Left lobe of liver (tissue), 2 donors: Measurements from ENCODE around the gene TSPAN12. TPM values are rescaled to one million over a fixed set of nuclear protein-coding genes. Genes with fewer than 3 reads are reported as not detected.

ENCODE experiments used
- ATAC-seq: fragments of 200-7000 bp; cut with Tn5 transposase; one replicate; pipeline ENCODE4 v1.9.1; 2020; ENCODE audit warnings: mild to moderate bottlenecking, moderate library complexity
- DNase-seq: peaks from one replicate; pipeline ENCODE4 v3.0.0-alpha.2; 2020; ENCODE audit warnings: low spot score
- total RNA-seq: library from RNA; stranded (reverse); gene quantifications from one replicate; pipeline ENCODE4 v1.2.1, GENCODE V29; 2021
- donor health status: DM: no; HTN: no; CAD: no; lungs with moderate emphysema.
- donor health status: DM: no; HTN: yes; CAD: no.

TSPAN12 gene
- total RNA-seq, 1 donor from 2014 or later: 15.1 TPM

DNA sequence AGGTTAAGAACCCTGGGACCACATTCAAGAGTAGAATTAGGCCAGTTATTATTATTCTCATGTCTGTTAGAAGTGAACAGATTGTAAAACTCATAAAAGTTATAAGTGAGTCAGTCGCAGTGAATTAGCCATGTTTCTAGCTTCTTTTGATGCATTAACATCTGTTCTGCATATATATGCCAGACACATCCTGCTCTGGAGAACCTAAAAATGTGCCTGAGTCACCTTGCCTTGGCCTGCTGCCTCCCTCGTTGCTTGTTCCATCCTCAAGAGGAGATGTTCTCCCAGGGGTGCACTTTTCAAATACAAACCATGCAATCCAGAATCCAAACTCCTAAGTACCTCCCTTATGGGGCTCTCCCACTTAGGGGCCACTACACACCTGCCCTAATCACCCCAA, 14.8 kb downstream of the TSPAN12 start:
- no peak for ATAC-seq
- DNase-seq: no peak

DNA sequence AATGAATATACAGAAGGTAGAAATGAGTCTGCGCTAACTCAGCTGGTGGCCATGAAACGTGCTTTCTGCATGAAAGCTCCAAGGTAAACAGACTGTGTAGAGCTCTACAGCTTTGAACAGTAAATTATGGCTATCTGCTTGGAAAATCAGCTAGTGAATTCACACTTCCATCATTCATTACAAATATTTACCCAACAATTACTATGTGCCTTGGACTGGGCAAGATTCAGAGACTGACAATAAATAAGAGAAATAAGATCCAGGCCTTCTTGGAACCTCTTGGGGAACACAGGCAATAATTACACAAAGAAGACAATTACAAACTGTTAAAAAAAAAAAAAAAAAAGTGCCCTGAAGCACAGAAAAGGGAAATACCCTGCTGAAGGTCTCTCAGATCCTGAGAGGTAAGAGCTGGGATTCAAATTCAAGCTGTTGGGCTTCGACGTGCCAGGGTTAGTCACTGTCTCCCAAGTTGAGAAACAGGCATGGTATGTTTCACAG, 15.8 kb downstream of the TSPAN12 start:
- DNase-seq (no peak), ATAC-seq (peak; percentile 77)

DNA sequence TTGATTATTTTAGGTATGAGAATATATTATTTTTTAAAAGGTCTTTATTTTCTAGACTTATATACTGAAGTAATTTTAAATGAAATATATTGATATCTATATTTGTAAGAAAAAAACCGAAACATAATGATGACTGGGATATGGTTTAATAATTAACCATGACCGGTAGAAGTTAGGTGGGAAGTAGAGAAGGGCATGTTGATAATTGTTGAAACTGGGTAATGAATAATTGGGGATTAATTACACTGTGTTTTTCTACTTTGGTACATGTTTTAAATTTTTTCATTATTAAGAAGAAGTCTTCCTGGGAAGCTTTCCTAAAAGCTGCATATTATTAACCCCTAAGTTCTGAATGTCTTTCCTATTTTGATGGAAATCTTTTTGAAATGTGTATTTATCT, 16.3 kb downstream of the TSPAN12 start:
- DNase-seq (no peak), ATAC-seq (peak; percentile 44)

DNA sequence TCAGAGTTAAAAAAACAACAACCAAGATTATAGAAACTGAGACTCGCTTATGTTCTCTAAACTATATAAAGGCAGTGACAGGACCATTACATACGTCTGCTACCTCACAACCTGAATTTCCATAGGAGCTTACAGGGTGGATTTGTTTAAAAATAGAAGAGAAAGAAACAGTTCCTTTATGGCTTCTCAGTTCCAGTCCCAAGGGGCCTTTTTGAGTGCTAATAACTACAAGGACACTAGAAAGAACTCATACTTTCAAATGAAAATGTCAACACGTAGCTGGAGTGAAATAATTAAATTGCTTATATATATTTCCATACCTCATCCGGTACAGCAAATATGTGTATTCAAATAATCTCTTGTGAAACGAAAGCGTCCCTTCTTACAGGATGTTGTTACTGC, 19.7 kb downstream of the TSPAN12 start:
- DNase-seq (no peak), ATAC-seq (no peak)

- no peak for ATAC-seq
- DNase-seq: no peak
Measured at GRCh38 chr7:120837599-120837998, 20.3 kb downstream of the TSPAN12 start.

DNA sequence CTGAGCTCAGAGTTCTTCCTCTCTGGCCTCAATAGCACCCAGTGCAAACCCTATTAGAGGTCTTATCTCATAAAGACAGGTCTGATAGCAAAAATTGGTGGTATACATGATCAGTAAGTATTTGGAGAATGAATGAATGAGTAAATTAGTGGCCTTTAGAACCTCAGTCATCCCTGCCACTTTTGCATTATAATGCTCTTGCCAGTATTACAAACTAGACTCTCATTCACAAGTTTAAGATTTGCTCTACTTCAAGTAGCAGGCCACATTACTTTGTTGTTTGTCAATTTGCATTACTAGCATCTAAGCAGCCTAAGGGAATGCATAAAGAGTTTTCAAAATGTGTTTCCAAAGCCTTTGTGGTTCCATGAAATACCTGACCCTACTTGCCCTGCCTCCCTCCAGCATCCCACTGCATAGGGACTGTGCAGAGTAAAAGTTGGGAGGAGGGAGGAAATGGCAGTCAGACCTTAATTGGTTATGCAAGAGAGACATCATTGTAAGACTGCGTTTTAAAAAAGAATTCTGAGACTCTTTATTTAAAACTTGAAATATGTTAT, 21.3 kb downstream of the TSPAN12 start:
- ATAC-seq (no peak), DNase-seq (no peak)

- ATAC-seq: no peak
Measured at GRCh38 chr7:120834726-120835125, 23.2 kb downstream of the TSPAN12 start.

DNA sequence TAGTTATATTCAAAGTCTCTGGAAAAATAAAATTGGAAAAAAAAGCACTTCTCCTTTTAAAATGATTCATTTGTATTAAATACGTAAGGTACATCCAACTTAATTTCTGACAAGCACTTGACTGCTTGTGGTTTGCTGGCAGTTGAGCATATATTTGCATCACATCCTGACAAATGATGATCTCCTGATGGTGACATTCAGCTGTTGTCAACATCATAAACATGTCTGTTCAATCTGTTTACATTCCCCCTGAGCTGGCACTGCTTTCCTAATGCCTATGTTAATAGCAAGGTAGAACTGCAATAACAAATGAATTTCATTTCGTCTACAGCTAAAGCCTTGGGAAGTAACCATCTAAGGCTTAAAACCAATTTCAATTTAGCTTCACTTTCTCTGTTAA, 24.4 kb downstream of the TSPAN12 start:
- ATAC-seq (no peak), DNase-seq (no peak)

More at GRCh38 chr7:120834726-120835125, 23.2 kb downstream of the TSPAN12 start:
- no peak for DNase-seq

GRCh38 chr7:120832803-120833202, 25.1 kb downstream of the TSPAN12 start:
- DNase-seq: no peak
- ATAC-seq: no peak

DNA sequence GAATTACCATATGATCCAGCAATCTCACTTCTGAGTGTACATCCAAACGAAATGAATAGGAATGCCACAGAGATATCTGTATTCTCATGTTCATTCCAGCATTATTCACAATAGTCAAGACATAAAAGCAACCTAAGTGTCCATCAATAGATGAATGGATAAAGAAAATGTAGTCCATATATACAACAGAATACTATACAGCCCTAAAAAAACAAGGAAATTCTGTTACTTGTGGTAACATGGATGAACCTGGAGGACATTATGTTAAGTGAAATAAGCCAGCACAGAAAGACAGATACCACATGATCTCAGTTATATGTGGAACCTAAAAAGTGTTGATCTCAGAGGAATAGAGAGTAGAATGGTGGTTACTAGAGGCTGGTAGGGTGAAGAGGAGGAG, 26.7 kb downstream of the TSPAN12 start:
- DNase-seq (no peak), ATAC-seq (no peak)

- ATAC-seq (peak; percentile 90), DNase-seq (no peak)
Measured at GRCh38 chr7:120829487-120829886, 28.5 kb downstream of the TSPAN12 start.

- no peak for ATAC-seq
- DNase-seq: no peak
Measured at GRCh38 chr7:120828528-120828927, 29.4 kb downstream of the TSPAN12 start.

- peak; percentile 85 for ATAC-seq
- peak; percentile 51 for DNase-seq
Measured at GRCh38 chr7:120827371-120828118, 30.4 kb downstream of the TSPAN12 start.

DNA sequence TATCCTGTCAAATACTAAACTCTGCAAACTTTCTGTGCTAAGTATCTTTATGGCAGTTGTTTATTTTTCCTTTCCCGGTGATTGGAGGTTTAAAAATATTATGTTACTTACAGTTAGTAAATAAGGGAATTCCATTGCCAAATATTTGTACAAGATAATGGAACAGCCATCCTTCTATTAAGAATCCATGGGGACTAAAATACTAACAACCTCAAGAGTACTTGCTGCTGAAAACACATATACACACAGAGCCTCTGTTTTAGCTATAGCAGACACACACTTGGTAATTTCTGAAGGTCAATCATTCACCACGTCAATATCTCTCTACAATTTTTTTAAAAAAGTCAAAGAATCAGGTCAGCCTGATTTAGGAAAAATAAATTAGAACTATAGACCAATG, 32.4 kb downstream of the TSPAN12 start:
- no peak for ATAC-seq
- no peak for DNase-seq

GRCh38 chr7:120825152-120825551, 32.8 kb downstream of the TSPAN12 start:
- DNase-seq (no peak), ATAC-seq (no peak)

GRCh38 chr7:120819861-120820260, 38.1 kb downstream of the TSPAN12 start:
- ATAC-seq: peak; percentile 53
- no peak for DNase-seq

- DNase-seq: no peak
- ATAC-seq: no peak
Measured at GRCh38 chr7:120817851-120818250, 40.1 kb downstream of the TSPAN12 start.

DNA sequence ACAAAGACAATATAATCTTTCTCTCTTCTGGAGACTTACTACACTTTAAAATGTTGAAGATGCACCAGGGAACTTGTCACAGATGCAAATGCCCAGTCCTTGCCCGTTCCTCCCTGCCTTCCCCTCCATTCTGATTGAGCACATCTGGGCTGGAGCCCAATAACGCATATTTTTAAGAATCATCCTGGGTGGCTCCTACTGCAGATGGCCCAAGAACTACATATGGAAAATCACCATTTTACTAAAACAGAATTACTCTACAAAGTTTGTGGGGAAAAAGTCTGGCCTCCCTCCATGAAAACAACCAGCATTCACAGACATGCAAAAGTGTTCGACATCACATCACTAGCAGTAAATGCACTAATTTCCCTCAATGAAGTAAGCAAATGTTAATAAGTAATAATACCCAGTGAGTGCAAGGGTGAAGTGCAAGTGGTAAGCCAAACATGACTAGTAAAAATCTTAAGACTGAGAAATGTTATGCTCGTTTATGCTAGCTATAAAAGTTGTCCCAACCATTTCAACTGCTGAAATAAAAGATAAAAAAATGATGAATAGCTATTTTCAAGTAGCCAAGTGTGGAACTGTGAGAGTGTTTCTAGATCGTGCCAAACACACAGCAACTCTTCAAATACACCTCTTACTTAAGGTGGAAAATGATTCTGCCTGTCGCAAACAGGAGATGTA, 43.5 kb downstream of the TSPAN12 start:
- ATAC-seq (no peak), DNase-seq (no peak)

DNA sequence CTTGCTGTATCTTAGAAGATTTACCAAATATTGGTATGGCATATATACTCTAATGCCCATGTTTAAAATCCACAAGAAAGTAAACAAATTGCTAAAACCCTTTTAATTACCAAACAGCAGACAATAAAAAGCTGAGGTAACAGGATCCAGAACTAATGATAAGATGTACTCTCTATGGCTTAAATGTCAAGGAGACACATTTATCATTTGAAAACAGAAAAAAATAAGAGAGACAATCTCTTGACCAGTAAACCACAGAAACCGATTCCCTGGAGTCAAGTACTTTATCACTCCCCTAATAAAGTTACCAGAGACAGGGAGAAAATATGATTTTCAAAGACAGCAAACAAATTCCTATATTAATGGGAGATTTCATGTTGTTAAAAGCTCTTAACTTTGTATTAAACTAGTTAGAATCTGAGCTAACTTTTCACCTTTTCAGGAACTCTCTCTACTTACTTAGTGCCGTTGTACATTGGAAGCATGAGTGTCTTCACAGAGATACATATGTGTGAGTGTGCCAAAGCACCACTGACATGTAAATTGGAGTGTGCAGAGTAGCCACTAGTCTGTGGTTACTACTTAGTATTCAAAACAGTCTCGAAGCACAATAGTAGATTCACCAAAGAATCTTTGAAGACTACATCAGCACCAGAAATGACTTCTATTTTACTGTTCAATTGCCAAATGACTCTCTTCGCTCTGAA, 44.2 kb downstream of the TSPAN12 start:
- DNase-seq (no peak), ATAC-seq (no peak)

DNA sequence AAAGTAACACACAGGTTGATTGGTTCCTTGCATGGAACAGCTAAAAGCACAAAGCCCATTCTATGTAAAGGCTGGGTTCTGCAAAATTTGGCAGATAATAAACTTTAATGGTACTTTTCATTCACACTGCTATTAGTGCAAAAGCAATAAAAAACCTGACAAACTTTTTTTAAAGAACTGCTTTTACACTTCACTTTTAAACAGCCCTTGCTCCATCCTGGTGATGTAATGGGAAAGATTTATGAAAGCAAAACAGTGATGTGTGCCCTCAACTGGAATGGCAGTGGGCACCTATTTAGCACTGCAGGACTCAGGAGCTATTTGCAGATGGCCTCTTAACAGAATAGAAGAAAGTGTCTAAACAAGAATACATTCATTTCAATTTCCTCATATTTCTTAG, 44.9 kb downstream of the TSPAN12 start:
- DNase-seq (no peak), ATAC-seq (no peak)

- DNase-seq (no peak), ATAC-seq (no peak)
Measured at GRCh38 chr7:120809260-120809659, 48.7 kb downstream of the TSPAN12 start.
